Ishikawa (cell line): ENCODE data around the gene EEF1AKMT1.

Source experiments
- CEBPB ChIP-seq: IDR thresholded peaks from 2 replicates; pipeline ENCODE4 v1.6.1; 2012
- CREB1 ChIP-seq: IDR thresholded peaks from 2 replicates; pipeline ENCODE4 v1.6.1; 2012; ENCODE audit warnings: low read depth
- EGR1 ChIP-seq: IDR thresholded peaks from 2 replicates; pipeline ENCODE4 v1.6.1; 2012
- EP300 ChIP-seq: IDR thresholded peaks from 2 replicates; pipeline ENCODE4 v1.6.1; 2012; ENCODE audit warnings: borderline replicate concordance
- FOXM1 ChIP-seq: IDR thresholded peaks from 2 replicates; pipeline ENCODE4 v1.6.1; 2012; ENCODE audit warnings: low read depth, borderline replicate concordance
- NFIC ChIP-seq: IDR thresholded peaks from 2 replicates; pipeline ENCODE4 v1.6.1; 2012
- RAD21 ChIP-seq: IDR thresholded peaks from 2 replicates; pipeline ENCODE4 v1.6.1; 2012; ENCODE audit warnings: low read depth
- TAF1 ChIP-seq: IDR thresholded peaks from 2 replicates; pipeline ENCODE4 v1.6.1; 2012; ENCODE audit warnings: low read depth, mild to moderate bottlenecking
- TCF12 ChIP-seq: IDR thresholded peaks from 2 replicates; pipeline ENCODE4 v1.6.1; 2012; ENCODE audit warnings: low read depth
- TEAD4 ChIP-seq: IDR thresholded peaks from 2 replicates; pipeline ENCODE4 v1.6.1; 2012
- YY1 ChIP-seq: IDR thresholded peaks from 2 replicates; pipeline ENCODE4 v1.6.1; 2012; ENCODE audit warnings: low read depth
- ZBTB7A ChIP-seq: IDR thresholded peaks from 2 replicates; pipeline ENCODE4 v1.6.1; 2012; ENCODE audit warnings: low read depth
- TF ChIP-seq, protein P1 (sequence below): IDR thresholded peaks from 2 replicates; pipeline ENCODE4 v1.6.1; 2012
- TF ChIP-seq, protein P2 (sequence below): IDR thresholded peaks from 2 replicates; pipeline ENCODE4 v1.6.1; 2012; ENCODE audit warnings: low read depth, mild to moderate bottlenecking
- TF ChIP-seq, protein P3 (sequence below): IDR thresholded peaks from 2 replicates; pipeline ENCODE4 v1.6.1; 2012

EEF1AKMT1 gene

DNA sequence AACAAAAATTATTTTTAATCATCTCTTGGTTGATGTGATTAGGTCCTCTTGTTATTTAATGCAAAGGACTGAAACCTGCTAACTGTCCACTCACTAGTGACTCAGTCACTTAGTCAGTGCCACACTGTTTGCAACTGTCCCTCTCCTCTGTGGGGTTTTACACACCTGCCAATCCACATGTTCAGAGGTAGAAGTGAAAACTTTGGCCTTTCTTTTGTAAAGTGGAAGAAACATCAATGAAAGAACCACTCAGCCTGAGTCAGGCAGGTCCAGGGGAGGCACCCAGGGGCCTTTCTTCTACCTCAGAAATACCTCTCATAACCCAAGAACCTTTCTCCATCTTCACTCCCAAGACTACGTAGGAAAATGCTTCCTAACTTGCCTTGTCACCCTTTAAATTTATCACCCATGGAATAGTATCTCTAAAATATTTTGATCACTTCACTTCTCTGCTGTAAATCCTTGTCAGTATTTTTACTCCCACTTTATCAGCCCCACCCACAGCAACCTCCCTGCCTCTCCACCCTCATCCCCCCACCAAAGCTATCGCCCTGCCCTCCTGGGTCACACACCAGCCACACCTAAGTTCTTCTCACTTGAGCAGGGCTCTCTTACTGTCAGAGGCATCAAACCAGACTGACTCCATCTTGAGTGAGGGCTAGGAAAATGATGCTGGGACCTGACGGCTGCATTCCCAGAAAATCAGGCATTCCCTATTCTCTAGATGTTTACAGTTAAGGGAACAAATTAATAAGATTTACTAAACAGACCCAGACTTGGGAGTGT is 29.6 kb upstream of the EEF1AKMT1 start:
- TF ChIP-seq, protein P1, sequence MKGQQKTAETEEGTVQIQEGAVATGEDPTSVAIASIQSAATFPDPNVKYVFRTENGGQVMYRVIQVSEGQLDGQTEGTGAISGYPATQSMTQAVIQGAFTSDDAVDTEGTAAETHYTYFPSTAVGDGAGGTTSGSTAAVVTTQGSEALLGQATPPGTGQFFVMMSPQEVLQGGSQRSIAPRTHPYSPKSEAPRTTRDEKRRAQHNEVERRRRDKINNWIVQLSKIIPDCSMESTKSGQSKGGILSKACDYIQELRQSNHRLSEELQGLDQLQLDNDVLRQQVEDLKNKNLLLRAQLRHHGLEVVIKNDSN: no peak
- no peak for TF ChIP-seq CREB1

DNA sequence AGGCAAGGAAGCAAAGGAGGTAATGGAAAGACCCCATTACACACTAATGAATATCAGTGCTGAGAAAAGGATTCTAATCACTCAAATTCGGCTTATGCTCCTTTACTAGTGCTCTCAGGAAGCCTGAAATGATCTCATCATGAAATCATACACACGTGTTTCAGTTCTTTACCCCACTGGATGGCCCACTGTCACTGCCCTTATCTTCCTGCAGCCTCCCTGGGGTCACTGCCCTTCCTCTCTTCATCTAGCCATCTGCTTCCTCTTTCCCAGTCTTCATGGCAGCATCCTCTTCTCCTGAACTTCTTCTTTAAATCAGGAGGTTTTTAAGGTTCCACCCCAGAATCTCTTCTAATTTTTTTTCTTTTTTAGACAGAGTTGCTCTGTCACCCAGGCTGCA is 27.9 kb upstream of the EEF1AKMT1 start:
- TF ChIP-seq YY1 (no peak), RAD21 (no peak), CEBPB (no peak), FOXM1 (no peak), TEAD4 (no peak), EP300 (no peak), TAF1 (no peak), ZBTB7A (no peak), TCF12 (no peak), CREB1 (no peak)
- TF ChIP-seq, protein P2, sequence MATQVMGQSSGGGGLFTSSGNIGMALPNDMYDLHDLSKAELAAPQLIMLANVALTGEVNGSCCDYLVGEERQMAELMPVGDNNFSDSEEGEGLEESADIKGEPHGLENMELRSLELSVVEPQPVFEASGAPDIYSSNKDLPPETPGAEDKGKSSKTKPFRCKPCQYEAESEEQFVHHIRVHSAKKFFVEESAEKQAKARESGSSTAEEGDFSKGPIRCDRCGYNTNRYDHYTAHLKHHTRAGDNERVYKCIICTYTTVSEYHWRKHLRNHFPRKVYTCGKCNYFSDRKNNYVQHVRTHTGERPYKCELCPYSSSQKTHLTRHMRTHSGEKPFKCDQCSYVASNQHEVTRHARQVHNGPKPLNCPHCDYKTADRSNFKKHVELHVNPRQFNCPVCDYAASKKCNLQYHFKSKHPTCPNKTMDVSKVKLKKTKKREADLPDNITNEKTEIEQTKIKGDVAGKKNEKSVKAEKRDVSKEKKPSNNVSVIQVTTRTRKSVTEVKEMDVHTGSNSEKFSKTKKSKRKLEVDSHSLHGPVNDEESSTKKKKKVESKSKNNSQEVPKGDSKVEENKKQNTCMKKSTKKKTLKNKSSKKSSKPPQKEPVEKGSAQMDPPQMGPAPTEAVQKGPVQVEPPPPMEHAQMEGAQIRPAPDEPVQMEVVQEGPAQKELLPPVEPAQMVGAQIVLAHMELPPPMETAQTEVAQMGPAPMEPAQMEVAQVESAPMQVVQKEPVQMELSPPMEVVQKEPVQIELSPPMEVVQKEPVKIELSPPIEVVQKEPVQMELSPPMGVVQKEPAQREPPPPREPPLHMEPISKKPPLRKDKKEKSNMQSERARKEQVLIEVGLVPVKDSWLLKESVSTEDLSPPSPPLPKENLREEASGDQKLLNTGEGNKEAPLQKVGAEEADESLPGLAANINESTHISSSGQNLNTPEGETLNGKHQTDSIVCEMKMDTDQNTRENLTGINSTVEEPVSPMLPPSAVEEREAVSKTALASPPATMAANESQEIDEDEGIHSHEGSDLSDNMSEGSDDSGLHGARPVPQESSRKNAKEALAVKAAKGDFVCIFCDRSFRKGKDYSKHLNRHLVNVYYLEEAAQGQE: no peak
- TF ChIP-seq, protein P3, sequence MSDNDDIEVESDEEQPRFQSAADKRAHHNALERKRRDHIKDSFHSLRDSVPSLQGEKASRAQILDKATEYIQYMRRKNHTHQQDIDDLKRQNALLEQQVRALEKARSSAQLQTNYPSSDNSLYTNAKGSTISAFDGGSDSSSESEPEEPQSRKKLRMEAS: no peak

DNA sequence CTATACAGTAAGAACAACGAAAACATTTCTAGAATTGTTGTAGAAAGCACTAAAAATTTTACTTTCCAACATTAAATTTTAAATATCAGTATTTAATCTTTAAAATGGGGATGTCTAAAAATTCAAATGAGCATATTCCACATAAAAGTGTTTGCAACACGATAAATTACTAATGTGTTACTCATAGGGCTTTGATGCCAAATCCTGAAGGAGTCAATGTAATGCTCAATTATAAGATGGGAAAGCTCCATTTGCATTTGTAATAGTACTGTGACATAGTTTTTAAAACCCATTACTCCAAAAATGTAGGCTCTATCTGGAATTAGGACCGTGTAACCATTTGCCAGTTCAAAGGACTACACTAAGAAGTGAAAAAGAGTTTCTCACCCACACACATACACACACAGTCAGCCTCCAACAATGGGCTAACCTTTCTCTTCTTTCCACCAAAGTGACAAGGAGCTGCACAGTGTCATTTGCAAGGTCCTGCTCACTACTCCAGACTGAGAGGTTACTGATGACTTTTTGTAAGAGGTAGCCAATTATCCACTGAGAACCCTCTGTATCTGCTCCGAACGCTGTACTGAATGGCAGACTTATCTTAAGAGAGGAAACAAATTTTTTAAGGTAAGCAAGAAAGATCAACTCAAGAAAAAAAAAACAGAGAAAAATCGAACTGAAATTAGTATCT is 26.1 kb upstream of the EEF1AKMT1 start:
- TF ChIP-seq RAD21: no peak
- TF ChIP-seq, protein P2: no peak
- TF ChIP-seq CEBPB: no peak
- no peak for TF ChIP-seq TAF1
- TF ChIP-seq, protein P3: no peak
- no peak for TF ChIP-seq CREB1
- no peak for TF ChIP-seq EGR1
- TF ChIP-seq NFIC: no peak
- TF ChIP-seq ZBTB7A: no peak
- TF ChIP-seq EP300: no peak
- TF ChIP-seq YY1: no peak
- TF ChIP-seq TEAD4: no peak
- TF ChIP-seq FOXM1: no peak
- TF ChIP-seq TCF12: no peak
- TF ChIP-seq, protein P1: no peak

DNA sequence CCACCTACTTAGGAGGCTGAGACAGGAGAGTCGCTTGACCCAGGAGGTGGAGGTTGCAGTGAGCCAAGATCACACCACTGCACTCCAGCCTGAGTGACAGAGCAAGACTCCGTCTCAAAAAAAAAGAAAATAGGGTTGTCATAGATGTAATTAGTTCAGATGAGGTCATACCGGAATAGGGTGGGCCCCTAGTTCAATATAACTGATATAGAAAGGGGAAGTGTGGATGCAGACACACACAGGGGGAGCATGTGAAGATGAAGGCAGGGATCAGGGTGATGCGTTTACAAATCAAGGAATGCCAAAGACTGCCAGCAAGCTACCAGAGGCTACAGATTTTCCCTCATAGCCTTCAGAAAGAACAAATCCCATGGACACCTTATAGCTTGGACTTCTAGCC is 24.3 kb upstream of the EEF1AKMT1 start:
- TF ChIP-seq CEBPB: no peak
- no peak for TF ChIP-seq CREB1
- TF ChIP-seq RAD21: no peak
- no peak for TF ChIP-seq EP300
- no peak for TF ChIP-seq EGR1
- TF ChIP-seq, protein P3: no peak
- TF ChIP-seq FOXM1: no peak
- no peak for TF ChIP-seq ZBTB7A
- TF ChIP-seq TCF12: no peak
- TF ChIP-seq, protein P2: no peak
- no peak for TF ChIP-seq TAF1
- no peak for TF ChIP-seq TEAD4
- TF ChIP-seq NFIC: no peak
